ENCODE results near the gene UCHL5.

- TF ChIP-seq TAF1 (IDR thresholded peaks at IDR 0.05; ENCODE audit: low read depth) = no peak
- no peak for TF ChIP-seq TCF12 (IDR thresholded peaks at IDR 0.05; ENCODE audit: low read depth)
- TF ChIP-seq RAD21 (IDR thresholded peaks at IDR 0.05; ENCODE audit: low read depth) = no peak
- no peak for TF ChIP-seq TEAD4 (IDR thresholded peaks at IDR 0.05)
- TF ChIP-seq CEBPB (IDR thresholded peaks at IDR 0.05) = no peak
- no peak for TF ChIP-seq FOXM1 (IDR thresholded peaks at IDR 0.05; ENCODE audit: borderline replicate concordance, low read depth)
- TF ChIP-seq EP300 (IDR thresholded peaks at IDR 0.05; ENCODE audit: borderline replicate concordance) = no peak
- no peak for TF ChIP-seq NFIC (IDR thresholded peaks at IDR 0.05)
- no peak for TF ChIP-seq YY1 (IDR thresholded peaks at IDR 0.05; ENCODE audit: low read depth)
- TF ChIP-seq REST (IDR thresholded peaks at IDR 0.05; ENCODE audit: low read depth) = no peak
Measured at GRCh38 chr1:193068013-193068412, 8.9 kb upstream of the UCHL5 start.
